ENCODE data around the gene ERMN.

GRCh38 chr2:157363612-157364101 lies 38.0 kb upstream of the ERMN start:
- TF ChIP-seq POLR2A (IDR thresholded peaks at IDR 0.05) (no peak), CTCF (IDR thresholded peaks at IDR 0.05) (no peak)

Data from prostate gland (tissue), 2 donors.